Ecto neural progenitor cell (in vitro differentiated cells): ENCODE results near the gene ACSF3.
A peak's percentile ranks its signal among the peaks of the same experiment; 100 is the strongest.

Source experiments
- DNase-seq: peaks from one replicate; pipeline ENCODE4 v3.0.0-alpha.2; 2018; ENCODE audit warnings: low spot score

The ACSF3 gene

DNA sequence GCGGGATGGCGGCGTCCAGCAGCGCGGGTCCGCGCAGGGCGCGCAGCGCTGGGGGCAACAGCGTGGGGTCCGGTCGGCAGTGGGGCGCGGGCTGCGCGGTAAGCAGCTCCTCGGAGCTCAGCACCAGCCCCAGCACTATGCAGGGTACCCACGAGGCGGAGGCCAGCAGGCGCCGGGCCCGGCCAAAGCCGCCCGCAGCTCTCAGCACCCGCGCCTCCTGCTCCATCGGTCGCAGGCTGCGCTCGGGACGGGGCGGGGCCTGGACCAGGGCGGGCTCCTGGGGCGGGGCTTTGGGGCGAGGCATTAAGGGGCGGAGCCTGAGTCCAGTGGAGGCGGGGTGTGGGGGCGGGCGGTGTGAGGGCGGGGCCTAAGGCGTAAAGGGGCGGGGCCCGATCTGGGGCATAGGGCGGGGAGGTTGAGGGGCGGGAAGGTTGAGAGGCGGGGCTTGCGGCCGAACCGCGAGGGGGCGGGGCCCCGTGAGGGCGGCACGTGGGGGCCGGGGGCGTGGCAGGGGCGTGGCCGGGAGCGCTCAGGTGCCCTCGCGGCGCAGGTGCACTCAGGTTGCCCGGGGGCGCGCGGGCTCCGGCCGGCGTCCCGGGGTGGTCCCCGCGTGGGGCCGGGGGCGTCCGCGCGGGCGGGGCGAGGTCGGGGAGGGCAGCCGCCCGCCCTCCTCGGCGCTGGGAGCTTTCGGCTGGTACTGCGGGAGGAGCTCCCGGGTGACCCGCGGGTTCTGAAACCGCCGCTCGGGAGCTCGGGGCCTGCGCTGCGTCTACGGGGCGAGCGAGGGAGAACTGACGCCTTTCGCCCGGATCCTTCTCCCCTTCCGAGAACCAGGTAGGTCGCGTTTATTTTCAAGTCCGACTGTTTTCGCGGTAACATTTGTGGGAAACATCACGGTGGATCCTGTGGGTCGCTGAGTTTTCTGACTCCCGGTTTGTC lies 108.1 kb downstream of the ACSF3 start:
- peak; percentile 96 for DNase-seq

DNA sequence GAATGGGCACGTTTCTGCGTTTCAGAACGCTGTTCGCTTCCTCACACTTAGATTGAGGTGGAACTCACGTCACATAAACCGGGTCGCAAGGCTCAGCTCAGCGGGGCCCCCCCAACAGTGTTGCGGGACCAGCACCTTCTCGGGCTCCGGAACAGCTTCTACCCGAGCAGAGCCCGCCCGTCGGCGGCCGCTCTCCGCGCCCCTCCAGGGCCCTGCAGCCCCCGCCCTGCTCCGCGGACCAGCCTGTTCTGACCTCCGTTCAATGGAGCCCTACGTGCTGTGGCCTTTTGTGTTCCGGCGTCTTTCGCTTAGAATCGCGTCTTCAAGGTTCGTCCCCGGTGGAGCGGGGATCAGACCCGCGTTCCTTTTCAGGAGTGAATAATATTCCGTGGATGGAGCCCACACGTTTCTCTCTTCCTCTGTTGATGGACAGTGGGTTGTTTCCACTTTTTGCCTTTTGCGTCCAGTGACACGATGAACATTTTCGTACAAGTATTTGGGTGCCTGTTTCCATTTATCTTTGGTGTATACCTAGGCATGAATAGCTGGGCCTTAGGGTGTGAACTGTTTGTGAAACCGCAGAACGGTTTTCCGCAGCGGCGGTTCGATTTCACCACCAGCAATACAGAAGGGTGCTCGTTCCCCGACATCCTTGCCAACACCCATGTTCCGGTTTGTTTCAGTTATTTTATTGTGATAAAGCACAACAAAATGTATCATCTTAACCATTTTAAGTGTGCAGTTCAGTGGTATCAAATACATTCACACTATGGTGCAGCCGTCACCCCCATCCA lies 109.0 kb downstream of the ACSF3 start:
- DNase-seq = no peak
